GM12878 (cell line): ENCODE measurements around the gene ORC1.

Experiments
- CREB1 ChIP-seq: IDR thresholded peaks from 2 replicates; pipeline ENCODE4 v1.6.1; 2012; ENCODE audit warnings: low read depth, mild to moderate bottlenecking, inconsistent platforms
- FOS ChIP-seq: IDR thresholded peaks from 3 replicates; pipeline ENCODE4 v1.6.1; 2011; ENCODE audit warnings: borderline replicate concordance; ENCODE audit not compliant: insufficient read length; ENCODE audit errors: extremely low read depth
- HDAC2 ChIP-seq: fragments of 200-600 bp; sonication (generic); IDR thresholded peaks from 2 replicates; pipeline ENCODE4 v1.6.1; 2017
- KAT2A ChIP-seq: conservative IDR thresholded peaks from 2 replicates; pipeline ENCODE4 v1.6.1; 2011; ENCODE audit warnings: low read depth, low read length; ENCODE audit not compliant: control insufficient read depth
- POLR2A ChIP-seq: IDR thresholded peaks from 2 replicates; pipeline ENCODE4 v1.6.1; 2011; ENCODE audit warnings: low read depth, mild to moderate bottlenecking, low read length
- POLR2AphosphoS5 ChIP-seq: IDR thresholded peaks from 2 replicates; pipeline ENCODE4 v1.6.1; 2011; ENCODE audit warnings: mild to moderate bottlenecking, low read length, inconsistent platforms
- SP1 ChIP-seq: IDR thresholded peaks from one replicate; pipeline ENCODE4 v1.6.1; 2011; ENCODE audit warnings: low read depth, low read length
- TF ChIP-seq, protein P1 (sequence below), 3 experiments: IDR thresholded peaks in 2 of 3; conservative IDR thresholded peaks in 1 of 3; 2 replicates each; pipeline ENCODE4 v1.5.1; 2011; ENCODE audit warnings: low read depth in 3 of 3, low read length in 3 of 3, mild to moderate bottlenecking in 3 of 3, control low read depth in 2 of 3, moderate library complexity in 2 of 3, inconsistent platforms in 1 of 3, mixed read lengths in 1 of 3; ENCODE audit not compliant: control insufficient read depth in 2 of 3, insufficient read depth in 1 of 3; ENCODE audit errors: extremely low read depth in 1 of 3
- TF ChIP-seq, protein P2 (sequence below): IDR thresholded peaks from 2 replicates; pipeline ENCODE4 v1.6.1; 2012; ENCODE audit warnings: mild to moderate bottlenecking, low read depth, low read length

DNA sequence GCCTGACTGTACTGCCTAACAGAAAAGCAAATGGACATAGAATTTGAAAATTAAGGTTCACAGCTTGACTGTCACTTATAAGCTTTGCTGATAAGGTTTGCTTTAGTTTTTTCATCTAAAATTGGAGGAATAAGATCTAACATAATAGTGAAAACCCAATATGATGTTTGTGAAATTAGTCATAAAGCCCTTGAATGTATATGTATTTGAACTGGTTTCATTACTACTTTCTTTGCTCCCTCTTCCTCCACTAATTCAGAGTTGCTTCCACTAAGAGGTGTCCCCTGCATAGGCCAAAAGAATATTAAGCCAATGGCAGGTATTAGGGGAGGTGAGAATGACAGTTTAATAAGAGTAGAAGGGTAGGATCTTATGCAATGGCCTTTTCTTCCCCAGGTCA lies 10.7 kb upstream of the ORC1 start:
- no peak for TF ChIP-seq CREB1
- no peak for TF ChIP-seq POLR2AphosphoS5
- TF ChIP-seq, protein P1, sequence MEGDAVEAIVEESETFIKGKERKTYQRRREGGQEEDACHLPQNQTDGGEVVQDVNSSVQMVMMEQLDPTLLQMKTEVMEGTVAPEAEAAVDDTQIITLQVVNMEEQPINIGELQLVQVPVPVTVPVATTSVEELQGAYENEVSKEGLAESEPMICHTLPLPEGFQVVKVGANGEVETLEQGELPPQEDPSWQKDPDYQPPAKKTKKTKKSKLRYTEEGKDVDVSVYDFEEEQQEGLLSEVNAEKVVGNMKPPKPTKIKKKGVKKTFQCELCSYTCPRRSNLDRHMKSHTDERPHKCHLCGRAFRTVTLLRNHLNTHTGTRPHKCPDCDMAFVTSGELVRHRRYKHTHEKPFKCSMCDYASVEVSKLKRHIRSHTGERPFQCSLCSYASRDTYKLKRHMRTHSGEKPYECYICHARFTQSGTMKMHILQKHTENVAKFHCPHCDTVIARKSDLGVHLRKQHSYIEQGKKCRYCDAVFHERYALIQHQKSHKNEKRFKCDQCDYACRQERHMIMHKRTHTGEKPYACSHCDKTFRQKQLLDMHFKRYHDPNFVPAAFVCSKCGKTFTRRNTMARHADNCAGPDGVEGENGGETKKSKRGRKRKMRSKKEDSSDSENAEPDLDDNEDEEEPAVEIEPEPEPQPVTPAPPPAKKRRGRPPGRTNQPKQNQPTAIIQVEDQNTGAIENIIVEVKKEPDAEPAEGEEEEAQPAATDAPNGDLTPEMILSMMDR (IDR thresholded peaks at IDR 0.05 in 2 of 3, conservative IDR thresholded peaks at IDR 0.05 in 1 of 3; ENCODE audit: control insufficient read depth in 2 of 3, extremely low read depth in 1 of 3, insufficient read depth in 1 of 3, low read depth in 3 of 3, low read length in 3 of 3) = no peak
- TF ChIP-seq SP1 = no peak
- TF ChIP-seq HDAC2 = no peak
- no peak for TF ChIP-seq KAT2A
- TF ChIP-seq POLR2A = no peak
- TF ChIP-seq, protein P2, sequence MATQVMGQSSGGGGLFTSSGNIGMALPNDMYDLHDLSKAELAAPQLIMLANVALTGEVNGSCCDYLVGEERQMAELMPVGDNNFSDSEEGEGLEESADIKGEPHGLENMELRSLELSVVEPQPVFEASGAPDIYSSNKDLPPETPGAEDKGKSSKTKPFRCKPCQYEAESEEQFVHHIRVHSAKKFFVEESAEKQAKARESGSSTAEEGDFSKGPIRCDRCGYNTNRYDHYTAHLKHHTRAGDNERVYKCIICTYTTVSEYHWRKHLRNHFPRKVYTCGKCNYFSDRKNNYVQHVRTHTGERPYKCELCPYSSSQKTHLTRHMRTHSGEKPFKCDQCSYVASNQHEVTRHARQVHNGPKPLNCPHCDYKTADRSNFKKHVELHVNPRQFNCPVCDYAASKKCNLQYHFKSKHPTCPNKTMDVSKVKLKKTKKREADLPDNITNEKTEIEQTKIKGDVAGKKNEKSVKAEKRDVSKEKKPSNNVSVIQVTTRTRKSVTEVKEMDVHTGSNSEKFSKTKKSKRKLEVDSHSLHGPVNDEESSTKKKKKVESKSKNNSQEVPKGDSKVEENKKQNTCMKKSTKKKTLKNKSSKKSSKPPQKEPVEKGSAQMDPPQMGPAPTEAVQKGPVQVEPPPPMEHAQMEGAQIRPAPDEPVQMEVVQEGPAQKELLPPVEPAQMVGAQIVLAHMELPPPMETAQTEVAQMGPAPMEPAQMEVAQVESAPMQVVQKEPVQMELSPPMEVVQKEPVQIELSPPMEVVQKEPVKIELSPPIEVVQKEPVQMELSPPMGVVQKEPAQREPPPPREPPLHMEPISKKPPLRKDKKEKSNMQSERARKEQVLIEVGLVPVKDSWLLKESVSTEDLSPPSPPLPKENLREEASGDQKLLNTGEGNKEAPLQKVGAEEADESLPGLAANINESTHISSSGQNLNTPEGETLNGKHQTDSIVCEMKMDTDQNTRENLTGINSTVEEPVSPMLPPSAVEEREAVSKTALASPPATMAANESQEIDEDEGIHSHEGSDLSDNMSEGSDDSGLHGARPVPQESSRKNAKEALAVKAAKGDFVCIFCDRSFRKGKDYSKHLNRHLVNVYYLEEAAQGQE = no peak
- no peak for TF ChIP-seq FOS
